Nasal cavity respiratory epithelium epithelial cell of viscerocranial mucosa (primary cell): ENCODE measurements around the gene RNF227. TPM values are rescaled to one million over a fixed set of nuclear protein-coding genes. Genes with fewer than 3 reads are reported as not detected.

Experiments used
- total RNA-seq: library from RNA; depleted of rRNA; stranded (reverse); fragments of >200 nt; gene quantifications from 2 replicates; pipeline ENCODE4 v1.2.3, GENCODE V29; 2014

Gene RNF227
- total RNA-seq = 12.6 and 15.2 TPM in 2 replicates

DNA sequence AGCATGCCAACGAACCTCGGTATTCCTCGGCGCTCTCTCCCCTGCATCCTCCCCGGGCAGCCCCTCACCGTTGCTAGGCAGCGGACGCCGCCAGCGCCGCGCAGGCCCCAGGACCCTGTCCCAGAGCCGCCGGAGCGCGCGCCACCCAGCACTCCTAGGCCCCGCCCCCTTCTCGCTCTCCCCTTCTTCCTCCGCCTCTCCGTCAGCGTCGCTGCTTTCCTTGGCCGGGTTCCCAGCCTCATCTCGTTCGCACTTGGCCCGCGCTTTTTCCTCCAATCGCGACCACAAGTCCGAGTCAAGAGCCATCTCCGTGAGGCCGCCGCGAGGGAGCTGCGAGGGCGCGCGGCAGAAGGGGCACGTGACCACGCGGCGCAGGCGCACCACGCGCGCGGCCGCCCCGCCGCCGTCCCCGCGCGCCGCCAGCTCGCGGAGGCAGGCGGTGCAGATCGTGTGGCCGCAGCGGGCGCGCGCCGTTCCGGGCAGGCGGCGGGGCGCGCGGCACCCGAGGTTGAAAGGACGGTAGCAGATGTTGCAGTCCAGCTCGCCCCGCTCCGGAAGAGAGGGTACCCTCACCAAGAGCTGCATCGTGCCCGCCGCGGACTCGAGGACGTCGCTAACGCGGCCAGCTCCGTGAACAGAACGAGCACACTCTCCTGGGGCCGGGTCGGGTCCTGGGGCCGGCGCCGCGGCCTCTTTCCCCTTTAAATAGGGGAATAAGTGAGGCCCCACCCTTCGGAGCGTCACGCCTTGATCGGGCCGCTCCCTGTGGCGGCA is at the start of gene RNF227:
TSS of gene RNF227 (minus strand) at position 679 of the 774 bp plus-strand sequence. CDS start at position 585, 94 bp downstream.

DNA sequence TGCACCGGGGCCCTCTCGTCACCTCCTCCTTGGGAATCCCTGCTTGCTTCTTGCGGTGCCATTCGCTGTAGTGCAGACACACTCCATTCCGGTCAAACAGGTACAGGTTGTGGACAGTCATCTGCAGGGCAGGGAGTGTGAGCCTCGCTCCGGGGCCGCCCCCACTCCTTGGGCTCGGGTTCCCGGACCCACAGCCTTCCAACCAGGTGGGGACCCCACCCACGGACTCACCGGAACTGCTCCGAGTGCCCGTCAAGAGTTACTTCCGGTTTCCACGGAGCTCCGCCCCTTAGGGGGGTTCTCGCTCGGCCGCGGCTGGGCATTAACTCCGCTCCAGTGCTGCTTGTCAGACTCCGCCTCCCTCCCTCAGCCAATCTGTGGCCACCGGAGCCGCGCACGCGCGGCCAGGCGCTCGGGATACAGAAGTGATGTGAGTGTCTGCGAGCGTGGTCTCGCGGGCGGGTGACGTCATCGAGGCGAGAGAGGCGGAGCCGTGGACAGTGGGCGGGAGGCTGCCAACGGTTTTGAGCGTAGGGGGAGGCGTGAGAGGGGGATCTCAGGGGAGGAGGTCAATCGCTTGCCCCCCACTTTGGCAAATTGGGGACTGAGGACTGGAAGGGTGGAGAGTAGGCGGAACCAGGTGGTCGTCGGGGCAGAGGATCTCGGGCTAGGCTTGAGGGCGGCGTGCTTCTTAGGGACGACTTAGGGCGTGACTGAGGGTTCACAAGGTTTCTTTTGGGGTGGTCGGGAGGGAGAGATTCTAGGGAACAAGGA is 15.8 kb upstream of the RNF227 start, which contains the start of the genes CNTROB and TRAPPC1:
TSS of gene CNTROB (plus strand) at position 498 of the 774 bp plus-strand sequence. CDS start 874 bp downstream, outside the sequence.
TSS of gene TRAPPC1 (minus strand) at position 238 of the 774 bp plus-strand sequence. CDS start at position 121, 117 bp downstream.

DNA sequence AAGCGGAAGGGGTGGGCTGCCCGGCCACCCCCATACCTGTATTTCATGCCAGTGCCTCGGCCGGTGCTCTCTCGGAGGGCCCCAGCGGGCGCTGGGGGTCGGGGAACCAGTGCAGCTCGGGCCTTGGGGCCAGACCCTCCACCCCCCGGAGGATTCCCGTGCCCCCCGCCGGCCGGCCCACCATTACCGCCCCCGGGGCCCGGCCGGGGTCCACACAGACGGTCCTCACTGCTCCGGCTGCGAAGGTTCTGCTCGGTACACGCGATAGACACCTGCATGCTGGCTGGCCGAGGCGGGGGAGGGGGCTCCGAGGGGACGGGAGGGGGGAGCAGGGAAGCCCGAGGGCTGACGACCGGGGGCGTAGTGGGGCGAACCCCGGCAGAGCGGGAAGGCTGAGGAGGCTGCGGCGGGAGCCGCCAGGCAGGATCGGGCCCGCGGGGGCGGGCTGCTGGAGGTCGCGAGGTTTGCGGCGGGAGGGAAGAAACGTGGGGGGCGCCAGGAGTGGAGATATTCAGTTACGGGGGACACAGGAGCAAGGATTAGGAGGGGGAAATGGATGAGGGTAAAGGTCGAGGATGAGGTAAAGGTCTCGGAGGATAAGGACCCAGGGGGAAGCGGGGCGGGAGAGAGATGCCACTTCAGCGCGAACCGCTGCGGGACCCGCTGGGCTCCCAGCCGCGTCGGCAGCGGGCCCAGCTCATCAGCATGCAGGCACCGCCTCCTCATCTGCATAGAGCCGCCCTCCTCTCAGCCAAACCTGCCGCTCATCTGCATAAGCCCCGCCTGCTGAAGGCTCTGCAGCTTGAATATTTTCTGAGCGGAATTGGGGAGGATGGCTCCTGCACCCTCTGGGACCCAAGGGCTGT is 13.3 kb upstream of the RNF227 start, which contains the start of gene KCNAB3:
TSS of gene KCNAB3 (minus strand) at position 699 of the 866 bp plus-strand sequence. CDS start at position 278, 421 bp downstream.

DNA sequence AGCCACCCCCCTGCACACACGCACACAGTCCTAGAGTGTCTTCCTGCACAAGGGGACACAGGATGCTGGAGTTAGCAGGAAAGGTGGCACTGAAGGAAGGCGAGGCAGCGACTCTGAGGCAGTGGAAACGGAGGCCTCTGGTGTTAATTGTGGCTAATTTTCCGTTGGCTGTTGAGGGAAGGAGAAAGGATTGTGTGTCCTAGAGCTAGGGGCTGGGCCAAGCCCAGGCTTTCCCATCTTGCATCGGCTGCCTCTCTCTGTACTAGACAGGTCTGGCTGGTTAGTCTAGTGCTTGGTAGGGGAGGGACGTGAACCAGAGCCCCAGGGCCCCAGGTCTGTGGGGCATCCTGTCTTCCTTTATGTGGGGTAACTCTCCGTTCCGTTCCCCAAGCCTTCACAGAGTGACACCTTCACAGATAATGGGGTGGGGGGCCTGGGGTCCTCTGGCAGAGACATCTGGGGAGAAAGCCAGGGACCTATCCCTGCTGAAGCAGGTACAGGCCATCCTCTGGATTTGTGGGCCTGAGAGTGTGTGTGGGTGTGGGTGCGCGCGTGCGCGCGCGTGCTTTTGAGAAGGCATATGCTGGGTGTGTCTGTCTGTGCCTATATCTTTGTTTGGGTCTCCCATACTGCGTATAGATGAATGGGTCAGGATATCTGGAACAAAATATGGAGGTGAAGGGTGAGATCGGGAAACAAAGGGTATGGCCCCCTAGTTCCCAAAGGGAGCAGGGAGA is 27.7 kb downstream of the RNF227 start, which contains the start of gene CHD3:
TSS of gene CHD3 (plus strand) at position 606 of the 737 bp plus-strand sequence. CDS start 212 bp downstream, outside the sequence.

Other genes starting within 250 kb of the RNF227 start
- 26.7 and 40.1 TPM in 2 replicates for gene TP53, start 228.8 kb downstream of the RNF227 start, total RNA-seq
- gene WRAP53, start 227.8 kb downstream of the RNF227 start, total RNA-seq = 2.7 and 3.3 TPM in 2 replicates
- under 0.01 and 0.14 TPM in 2 replicates for gene EFNB3, start 211.1 kb downstream of the RNF227 start, total RNA-seq
- gene DNAH2, start 198.5 kb downstream of the RNF227 start, total RNA-seq = under 0.01 and 0.21 TPM in 2 replicates
- gene KDM6B, start 82.1 kb downstream of the RNF227 start, total RNA-seq = 5.5 and 35.3 TPM in 2 replicates
- under 0.01 and 0.85 TPM in 2 replicates for gene TMEM88, start 61.2 kb downstream of the RNF227 start, total RNA-seq
- 18.2 and 27.3 TPM in 2 replicates for gene NAA38, start 58.7 kb downstream of the RNF227 start, total RNA-seq
- 15.7 and 16.4 TPM in 2 replicates for gene CYB5D1, start 58.3 kb downstream of the RNF227 start, total RNA-seq
- gene CHD3, start 27.5 kb downstream of the RNF227 start, total RNA-seq = 62.2 and 167 TPM in 2 replicates
- gene KCNAB3, start 13.6 kb upstream of the RNF227 start, total RNA-seq = under 0.01 and 0.21 TPM in 2 replicates
- 26.7 and 47.7 TPM in 2 replicates for gene TRAPPC1, start 15.7 kb upstream of the RNF227 start, total RNA-seq
- 12.0 and 18.7 TPM in 2 replicates for gene CNTROB, start 15.9 kb upstream of the RNF227 start, total RNA-seq
- 0.28 TPM in 1 of 2 replicates, not detected in the other for gene GUCY2D, start 86.3 kb upstream of the RNF227 start, total RNA-seq
- gene ALOX15B, start 122.8 kb upstream of the RNF227 start, total RNA-seq = 20.8 and 72.9 TPM in 2 replicates
- gene ALOX12B, start 171.4 kb upstream of the RNF227 start, total RNA-seq = 0.57 and 1.7 TPM in 2 replicates
- 2.3 and 3.1 TPM in 2 replicates for gene ALOXE3, start 202.2 kb upstream of the RNF227 start, total RNA-seq
- gene HES7, start 207.8 kb upstream of the RNF227 start, total RNA-seq = 0.28 and 1.0 TPM in 2 replicates
- gene PER1, start 236.1 kb upstream of the RNF227 start, total RNA-seq = 28.0 and 74.1 TPM in 2 replicates
- gene VAMP2, start 246.7 kb upstream of the RNF227 start, total RNA-seq = 3.8 and 4.4 TPM in 2 replicates